Lung (tissue), 12 donors: ENCODE results near the gene EFCAB11. TPM values are rescaled to one million over a fixed set of nuclear protein-coding genes. Genes with fewer than 3 reads are reported as not detected.

Source experiments
- ATAC-seq: fragments of 200-7000 bp; cut with Tn5 transposase; one replicate; pipeline ENCODE4 v1.9.1; 2020; ENCODE audit warnings: moderate number of reproducible peaks; ENCODE audit not compliant: insufficient read depth, low FRiP score
- DNase-seq, 3 donors: peaks; one replicate each; pipeline ENCODE4 v3.0.0-alpha.2; 2013 to 2017
- H3K27ac ChIP-seq, 2 donors: one replicate each; pipeline ENCODE4 v1.5.1; 2013; ENCODE audit warnings: mild to moderate bottlenecking in 2 of 2, moderate library complexity in 2 of 2, control low read depth in 1 of 2, inconsistent platforms in 1 of 2, low read depth in 1 of 2, low read length in 1 of 2
- H3K27me3 ChIP-seq, 3 donors: one replicate each; pipeline ENCODE4 v1.5.1; 2013; ENCODE audit warnings: low read length in 2 of 3; ENCODE audit not compliant: control insufficient read depth in 3 of 3, insufficient read depth in 3 of 3
- H3K36me3 ChIP-seq, 4 donors: one replicate each; pipeline ENCODE4 v1.5.1; 2013; ENCODE audit warnings: low read length in 4 of 4, mild to moderate bottlenecking in 1 of 4, moderate library complexity in 1 of 4; ENCODE audit not compliant: control insufficient read depth in 4 of 4, insufficient read depth in 4 of 4
- H3K4me1 ChIP-seq, 5 donors: one replicate each; pipeline ENCODE4 v1.5.1; 2013; ENCODE audit warnings: low read length in 5 of 5, mild to moderate bottlenecking in 2 of 5, moderate library complexity in 1 of 5; ENCODE audit not compliant: control insufficient read depth in 5 of 5, insufficient read depth in 5 of 5
- H3K4me3 ChIP-seq: one replicate; pipeline ENCODE4 v1.5.1; 2013; ENCODE audit warnings: mild to moderate bottlenecking, control low read depth, moderate library complexity
- H3K9ac ChIP-seq, 2 donors: one replicate each; pipeline ENCODE4 v1.5.1; 2013; ENCODE audit warnings: low read length in 2 of 2, control low read depth in 1 of 2; ENCODE audit not compliant: insufficient read depth in 1 of 2
- H3K9me3 ChIP-seq, 4 donors: one replicate each; pipeline ENCODE4 v1.5.1; 2013; ENCODE audit warnings: low read length in 3 of 4, mild to moderate bottlenecking in 1 of 4, moderate library complexity in 1 of 4; ENCODE audit not compliant: control insufficient read depth in 4 of 4, insufficient read depth in 3 of 4
- WGBS, 2 donors: extraction: QIAGEN DNeasy Blood & Tissue Kit; methylation state at CpG; one replicate each; pipeline ENCODE4 v1.1.7; 2013; 5-methylcytosine and 5-hydroxymethylcytosine counted together
- polyA plus RNA-seq, 2 donors: library from polyadenylated mRNA; stranded (reverse); fragments of 200-250 nt; gene quantifications; one replicate each; pipeline ENCODE4 v1.2.1, GENCODE V29; 2013
- total RNA-seq, 2 donors: library from RNA; depleted of rRNA in 1 of 2; stranded (reverse); fragments of >200 nt in 1 of 2; gene quantifications; one replicate each; pipeline ENCODE4 v1.2.1, GENCODE V29; 2014 to 2021
- TF ChIP-seq, protein P1 (sequence below): IDR thresholded peaks from 2 replicates; pipeline ENCODE4 v1.5.1; 2012; ENCODE audit warnings: mild to moderate bottlenecking; ENCODE audit errors: control extremely low read depth, extremely low read depth
- donor health status: control.
- donor health status: control.
- donor health status: Bipolar disorder and iron deficiency.
- donor health status: healthy.
- donor health status: DM: yes; HTN: yes; CAD: no.

EFCAB11 gene
- total and polyA plus RNA-seq, 4 donors, result 2.9 to 13.0 (median 6.1) TPM

- DNase-seq (no peak), ATAC-seq (no peak)
- Histone ChIP-seq H3K36me3 (no peaks in the 10 kb centered on the region), H3K27me3 (no peaks in the 10 kb centered on the region), H3K4me3 (no peak overlapping the region), H3K9ac (no peak overlapping the region), H3K9me3 (peaks cover 0 to 3% (median 0%) of the 10 kb centered on the region in 4 donors), H3K27ac (no peak overlapping the region), H3K4me1 (peaks cover 0 to 10% (median 5%) of the 10 kb centered on the region in 5 donors)
- TF ChIP-seq, protein P1, sequence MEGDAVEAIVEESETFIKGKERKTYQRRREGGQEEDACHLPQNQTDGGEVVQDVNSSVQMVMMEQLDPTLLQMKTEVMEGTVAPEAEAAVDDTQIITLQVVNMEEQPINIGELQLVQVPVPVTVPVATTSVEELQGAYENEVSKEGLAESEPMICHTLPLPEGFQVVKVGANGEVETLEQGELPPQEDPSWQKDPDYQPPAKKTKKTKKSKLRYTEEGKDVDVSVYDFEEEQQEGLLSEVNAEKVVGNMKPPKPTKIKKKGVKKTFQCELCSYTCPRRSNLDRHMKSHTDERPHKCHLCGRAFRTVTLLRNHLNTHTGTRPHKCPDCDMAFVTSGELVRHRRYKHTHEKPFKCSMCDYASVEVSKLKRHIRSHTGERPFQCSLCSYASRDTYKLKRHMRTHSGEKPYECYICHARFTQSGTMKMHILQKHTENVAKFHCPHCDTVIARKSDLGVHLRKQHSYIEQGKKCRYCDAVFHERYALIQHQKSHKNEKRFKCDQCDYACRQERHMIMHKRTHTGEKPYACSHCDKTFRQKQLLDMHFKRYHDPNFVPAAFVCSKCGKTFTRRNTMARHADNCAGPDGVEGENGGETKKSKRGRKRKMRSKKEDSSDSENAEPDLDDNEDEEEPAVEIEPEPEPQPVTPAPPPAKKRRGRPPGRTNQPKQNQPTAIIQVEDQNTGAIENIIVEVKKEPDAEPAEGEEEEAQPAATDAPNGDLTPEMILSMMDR, result no peak
- 22 to 34% methylated on average over 3 of the region's 3 CpGs for WGBS, 2 donors
Observed at GRCh38 chr14:89833120-89833532, 121.4 kb downstream of the EFCAB11 start.

- peaks cover 0 to 3% (median 1%) of the 10 kb centered on the region in 4 donors for H3K9me3 ChIP-seq
- peaks cover 0 to 6% (median 0%) of the 10 kb centered on the region in 4 donors for H3K36me3 ChIP-seq
- H3K27me3 ChIP-seq, result no peaks in the 10 kb centered on the region
- WGBS, 2 donors, result 84 to 88% methylated on average over 5 of the region's 5 CpGs
- no peak overlapping the region for H3K27ac ChIP-seq
- peaks cover 0 to 10% (median 2%) of the 10 kb centered on the region in 5 donors for H3K4me1 ChIP-seq
- H3K9ac ChIP-seq, result no peak overlapping the region
- H3K4me3 ChIP-seq, result no peak overlapping the region
- DNase-seq, result peak in 2 of 3 donors; percentile 43 to 59
- TF ChIP-seq, protein P1, result no peak
- ATAC-seq, result no peak
Observed at GRCh38 chr14:89828471-89829165, 125.9 kb downstream of the EFCAB11 start.

DNA sequence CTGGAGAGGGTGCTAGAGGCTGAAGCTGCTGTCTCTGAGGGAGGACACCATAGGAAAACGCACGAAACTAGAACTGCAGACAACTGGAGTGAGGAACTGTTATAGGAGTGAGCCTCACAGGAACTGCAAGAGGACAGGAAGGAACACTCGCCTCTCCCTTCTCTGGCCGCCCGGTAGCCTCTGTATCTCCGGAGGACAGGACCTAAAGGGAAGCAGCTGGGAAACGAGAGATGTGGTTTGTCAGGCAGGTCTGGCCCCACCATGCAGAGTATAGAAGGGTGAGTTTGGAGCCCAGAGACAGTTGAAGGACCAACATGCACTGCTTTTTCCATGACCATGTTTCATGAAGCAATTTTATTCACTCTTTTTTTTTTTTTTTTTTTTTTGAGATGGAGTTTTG lies 127.3 kb downstream of the EFCAB11 start:
- peaks cover 0 to 10% (median 2%) of the 10 kb centered on the region in 5 donors for H3K4me1 ChIP-seq
- peaks cover 0 to 6% (median 0%) of the 10 kb centered on the region in 4 donors for H3K36me3 ChIP-seq
- DNase-seq (no peak), ATAC-seq (no peak)
- H3K27ac ChIP-seq, result no peak overlapping the region
- no peak overlapping the region for H3K9ac ChIP-seq
- H3K27me3 ChIP-seq, result no peaks in the 10 kb centered on the region
- 15 to 57% methylated on average over 7 of the region's 7 CpGs for WGBS, 2 donors
- H3K4me3 ChIP-seq, result no peak overlapping the region
- H3K9me3 ChIP-seq, result peaks cover 0 to 5% (median 1%) of the 10 kb centered on the region in 4 donors
- TF ChIP-seq, protein P1, result no peak
